ENCODE measurements around the gene OSBP2.

- TF ChIP-seq, protein P1, sequence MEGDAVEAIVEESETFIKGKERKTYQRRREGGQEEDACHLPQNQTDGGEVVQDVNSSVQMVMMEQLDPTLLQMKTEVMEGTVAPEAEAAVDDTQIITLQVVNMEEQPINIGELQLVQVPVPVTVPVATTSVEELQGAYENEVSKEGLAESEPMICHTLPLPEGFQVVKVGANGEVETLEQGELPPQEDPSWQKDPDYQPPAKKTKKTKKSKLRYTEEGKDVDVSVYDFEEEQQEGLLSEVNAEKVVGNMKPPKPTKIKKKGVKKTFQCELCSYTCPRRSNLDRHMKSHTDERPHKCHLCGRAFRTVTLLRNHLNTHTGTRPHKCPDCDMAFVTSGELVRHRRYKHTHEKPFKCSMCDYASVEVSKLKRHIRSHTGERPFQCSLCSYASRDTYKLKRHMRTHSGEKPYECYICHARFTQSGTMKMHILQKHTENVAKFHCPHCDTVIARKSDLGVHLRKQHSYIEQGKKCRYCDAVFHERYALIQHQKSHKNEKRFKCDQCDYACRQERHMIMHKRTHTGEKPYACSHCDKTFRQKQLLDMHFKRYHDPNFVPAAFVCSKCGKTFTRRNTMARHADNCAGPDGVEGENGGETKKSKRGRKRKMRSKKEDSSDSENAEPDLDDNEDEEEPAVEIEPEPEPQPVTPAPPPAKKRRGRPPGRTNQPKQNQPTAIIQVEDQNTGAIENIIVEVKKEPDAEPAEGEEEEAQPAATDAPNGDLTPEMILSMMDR (IDR thresholded peaks at IDR 0.05) = no peak
- no peak for TF ChIP-seq POLR2A (IDR thresholded peaks at IDR 0.05)
Observed at GRCh38 chr22:30695871-30696655, 1.4 kb downstream of the OSBP2 start.

All from right lobe of liver (tissue), 4 donors.